Mucosa of descending colon (tissue), 3 donors: ENCODE results near the gene GRIN1. TPM values are rescaled to one million over a fixed set of nuclear protein-coding genes. Genes with fewer than 3 reads are reported as not detected.
A peak's percentile ranks its signal among the peaks of the same experiment; 100 is the strongest.

Source experiments
- ATAC-seq: fragments of 200-7000 bp; cut with Tn5 transposase; one replicate; pipeline ENCODE4 v1.9.1; 2020; ENCODE audit warnings: mild to moderate bottlenecking, moderate library complexity
- DNase-seq, 3 donors: peaks; one replicate each; pipeline ENCODE4 v3.0.0-alpha.2; 2020
- H3K36me3 ChIP-seq: fragments of 200-600 bp; one replicate; pipeline ENCODE4 v1.8.0; 2021; ENCODE audit warnings: low read depth, mild to moderate bottlenecking
- H3K4me1 ChIP-seq: fragments of 200-600 bp; one replicate; pipeline ENCODE4 v1.8.0; 2021; ENCODE audit warnings: low read depth, mild to moderate bottlenecking
- H3K4me3 ChIP-seq: fragments of 200-600 bp; one replicate; pipeline ENCODE4 v1.8.0; 2021; ENCODE audit warnings: mild to moderate bottlenecking
- H3K9me3 ChIP-seq: fragments of 200-600 bp; one replicate; pipeline ENCODE4 v1.8.0; 2021; ENCODE audit warnings: mild to moderate bottlenecking
- CTCF ChIP-seq: fragments of 200-600 bp; IDR thresholded peaks from one replicate; pipeline ENCODE4 v1.8.0; 2022; ENCODE audit warnings: antibody characterized with exemption, mild to moderate bottlenecking
- intact Hi-C, 2 donors: fragments of 100-400 bp; cut with DNase I in 1 of 2; cut with micrococcal nuclease in 1 of 2; formaldehyde crosslinking; loops; one replicate each; pipeline versions ENCODE4 v1.11.0 to v1.11.1; 2022; cut with DNase I, micrococcal nuclease
- total RNA-seq, 3 donors: library from RNA; stranded (reverse); fragmentation: NEBNext Ultra II Directional in 2 of 3; extraction: Animal tissue kit (Norgen Biotek cat#: 25700) in 2 of 3; gene quantifications; one replicate each; pipeline versions ENCODE4 v1.2.1 to v1.2.4, GENCODE V29; 2021 to 2023
- donor health status: DM: no; HTN: no; CAD: no; lungs with moderate emphysema.
- donor health status: DM: no; HTN: no; CAD: no.
- donor health status: DM: no; HTN: yes; CAD: no.

GRIN1 gene
- total RNA-seq, 3 donors from 2014 or later: 0.36 to 2.6 TPM; not detected in 1

- H3K36me3 ChIP-seq: no peaks in the 10 kb centered on the region
- peaks cover 12% of the 10 kb centered on the region for H3K4me1 ChIP-seq
- no peak overlapping the region for H3K4me3 ChIP-seq
- H3K9me3 ChIP-seq: no peaks in the 10 kb centered on the region
- no peak for TF ChIP-seq CTCF
- DNase-seq (no peak), ATAC-seq (no peak)
- intact Hi-C loops: no loop called here
Observed at GRCh38 chr9:137214620-137215019, 75.7 kb downstream of the GRIN1 start.

GRCh38 chr9:137215196-137215986 is 76.4 kb downstream of the GRIN1 start:
- H3K36me3 ChIP-seq: no peaks in the 10 kb centered on the region
- DNase-seq (no peak), ATAC-seq (no peak)
- no peaks in the 10 kb centered on the region for H3K9me3 ChIP-seq
- H3K4me3 ChIP-seq: no peak overlapping the region
- intact Hi-C loops: no loop called here
- peaks cover 12% of the 10 kb centered on the region for H3K4me1 ChIP-seq
- no peak for TF ChIP-seq CTCF

GRCh38 chr9:137216188-137216965 is 77.4 kb downstream of the GRIN1 start:
- intact Hi-C loops: no loop called here
- H3K36me3 ChIP-seq: no peaks in the 10 kb centered on the region
- H3K9me3 ChIP-seq: no peaks in the 10 kb centered on the region
- DNase-seq: peak in 1 of 3 donors; percentile 2
- no peak for TF ChIP-seq CTCF
- ATAC-seq: no peak
- H3K4me1 ChIP-seq: peaks cover 12% of the 10 kb centered on the region
- H3K4me3 ChIP-seq: no peak overlapping the region

- no peaks in the 10 kb centered on the region for H3K9me3 ChIP-seq
- ATAC-seq: peak; percentile 87
Observed at GRCh38 chr9:137217276-137218211, 78.6 kb downstream of the GRIN1 start.

More at GRCh38 chr9:137217276-137218211, 78.6 kb downstream of the GRIN1 start:
- TF ChIP-seq CTCF: no peak
- DNase-seq: peak; percentile 92 to 95 (median 93)
- Histone ChIP-seq H3K4me3 (peak overlapping the region; percentile 5), H3K36me3 (no peaks in the 10 kb centered on the region), H3K4me1 (peaks cover 19% of the 10 kb centered on the region)
- intact Hi-C loops: no loop called here
